GM19328 (cell line): Measurements from ENCODE around the gene CHST12.

ENCODE experiments used
- ATAC-seq: cut with Tn5 transposase; IDR thresholded peaks from one replicate; pipeline ENCODE4 v1.9.1; 2021; ENCODE audit warnings: mild to moderate bottlenecking, moderate library complexity; ENCODE audit not compliant: unreplicated experiment

CHST12 gene

GRCh38 chr7:2477447-2478398 lies 74.3 kb downstream of the CHST12 start:
- no peak for ATAC-seq

GRCh38 chr7:2478399-2478785 lies 75.0 kb downstream of the CHST12 start:
- ATAC-seq = no peak

DNA sequence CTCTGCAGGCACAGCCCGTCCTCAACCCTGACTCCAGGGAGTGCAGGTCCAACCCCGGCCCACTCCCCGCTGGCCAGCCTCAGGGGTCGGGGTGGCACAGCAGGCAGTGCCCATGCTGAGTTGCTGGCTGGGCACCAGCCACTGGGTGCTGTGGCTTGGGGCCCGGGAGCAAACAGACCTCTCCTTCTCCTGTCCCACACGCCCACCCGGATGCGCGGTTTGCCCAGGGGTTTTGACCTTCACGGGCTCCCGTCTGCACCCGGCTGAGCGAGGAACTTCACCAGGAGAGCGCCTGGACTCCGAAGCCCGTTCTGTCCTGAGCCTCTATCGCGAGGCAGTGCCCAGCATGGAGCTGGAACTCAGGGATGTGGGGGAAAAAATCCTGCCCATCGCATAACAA lies 75.4 kb downstream of the CHST12 start:
- no peak for ATAC-seq

GRCh38 chr7:2479276-2480069 lies 76.1 kb downstream of the CHST12 start:
- no peak for ATAC-seq

GRCh38 chr7:2480070-2480408 lies 76.6 kb downstream of the CHST12 start:
- no peak for ATAC-seq

- no peak for ATAC-seq
These were observed 77.8 kb downstream of the CHST12 start for GRCh38 chr7:2481195-2481594.

GRCh38 chr7:2482725-2483451 lies 79.5 kb downstream of the CHST12 start:
- ATAC-seq = no peak

- no peak for ATAC-seq
These were observed 80.1 kb downstream of the CHST12 start for GRCh38 chr7:2483494-2483893.

DNA sequence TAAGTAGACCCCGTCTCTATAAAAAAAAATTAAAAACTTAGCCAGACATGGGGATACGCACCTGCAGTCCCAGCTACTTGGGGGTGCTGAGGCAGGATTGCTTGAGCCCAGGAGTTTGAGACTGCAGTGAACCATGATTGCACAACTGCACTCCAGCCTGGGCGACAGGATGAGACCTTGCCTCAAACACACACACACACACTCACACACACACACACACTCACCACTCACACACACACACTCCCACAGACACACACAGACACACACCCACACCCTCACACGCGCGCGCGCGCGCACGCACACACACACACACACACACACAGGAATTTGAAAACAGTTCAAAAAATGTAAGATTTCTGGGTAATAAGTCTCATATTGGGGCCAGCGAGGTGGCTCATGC lies 81.5 kb downstream of the CHST12 start:
- no peak for ATAC-seq

- ATAC-seq = no peak
These were observed 84.3 kb downstream of the CHST12 start for GRCh38 chr7:2487586-2488271.

GRCh38 chr7:2488272-2488645 lies 84.8 kb downstream of the CHST12 start:
- ATAC-seq = no peak

DNA sequence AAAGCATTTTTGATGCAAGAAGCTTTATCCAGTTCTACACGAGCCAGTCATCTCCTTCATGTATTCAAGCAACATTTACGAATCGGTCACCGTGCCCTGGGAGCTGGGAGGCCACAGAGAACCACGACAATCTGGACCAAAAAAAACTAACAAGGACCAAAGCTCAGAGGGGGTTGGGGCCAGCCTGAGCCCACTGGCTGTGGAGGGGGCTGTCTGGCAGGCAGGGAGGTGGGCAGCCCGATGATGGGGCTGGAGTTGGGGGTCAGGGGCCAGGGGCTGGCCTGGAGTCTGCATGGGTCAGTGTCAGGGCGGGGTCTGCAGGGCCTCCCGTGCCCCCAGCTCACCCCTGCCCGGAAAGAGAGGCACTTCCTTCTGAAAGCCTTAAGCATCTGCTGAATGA lies 85.3 kb downstream of the CHST12 start:
- ATAC-seq = no peak

- ATAC-seq = no peak
These were observed 86.8 kb downstream of the CHST12 start for GRCh38 chr7:2490181-2490651.

GRCh38 chr7:2492038-2492437 lies 88.6 kb downstream of the CHST12 start:
- no peak for ATAC-seq

GRCh38 chr7:2493205-2494164 lies 90.1 kb downstream of the CHST12 start:
- no peak for ATAC-seq

GRCh38 chr7:2494191-2495130 lies 91.0 kb downstream of the CHST12 start:
- ATAC-seq = no peak

- ATAC-seq = no peak
These were observed 92.2 kb downstream of the CHST12 start for GRCh38 chr7:2495418-2496299.

GRCh38 chr7:2496375-2496774 lies 93.0 kb downstream of the CHST12 start:
- no peak for ATAC-seq
